Endothelial cell (in vitro differentiated cells): ENCODE measurements around the gene PTPRT. TPM values are rescaled to one million over a fixed set of nuclear protein-coding genes. Genes with fewer than 3 reads are reported as not detected.

Experiments
- DNase-seq: peaks from one replicate; pipeline ENCODE4 v3.0.0; 2021; ENCODE audit warnings: low spot score
- H3K27ac Mint-ChIP-seq: one replicate; pipeline ENCODE4 v1.8.0; 2021; ENCODE audit warnings: mixed read lengths, inconsistent platforms; ENCODE audit not compliant: unreplicated experiment
- H3K27me3 Mint-ChIP-seq: one replicate; pipeline ENCODE4 v1.8.0; 2021; ENCODE audit warnings: mild to moderate bottlenecking, moderate library complexity, mixed read lengths, inconsistent platforms; ENCODE audit not compliant: unreplicated experiment
- H3K36me3 Mint-ChIP-seq: one replicate; pipeline ENCODE4 v1.8.0; 2021; ENCODE audit warnings: mild to moderate bottlenecking, low read depth, mixed read lengths, inconsistent platforms; ENCODE audit not compliant: unreplicated experiment
- H3K4me1 Mint-ChIP-seq: one replicate; pipeline ENCODE4 v1.8.0; 2021; ENCODE audit warnings: mild to moderate bottlenecking, mixed read lengths, inconsistent platforms; ENCODE audit not compliant: unreplicated experiment
- H3K4me3 Mint-ChIP-seq: one replicate; pipeline ENCODE4 v1.8.0; 2021; ENCODE audit warnings: mild to moderate bottlenecking, mixed read lengths, inconsistent platforms; ENCODE audit not compliant: unreplicated experiment
- H3K9me3 Mint-ChIP-seq: one replicate; pipeline ENCODE4 v1.8.0; 2021; ENCODE audit warnings: mixed read lengths, inconsistent platforms; ENCODE audit not compliant: unreplicated experiment
- total RNA-seq: library from RNA; stranded (reverse); fragmentation: NEBNext Ultra II Directional; extraction: Animal tissue kit (Norgen Biotek cat#: 25700); gene quantifications from one replicate; pipeline ENCODE4 v1.2.1, GENCODE V29; 2021; ENCODE audit not compliant: unreplicated experiment
- TF ChIP-seq, protein P1 (sequence below): fragments of 200-600 bp; sonication (generic); IDR thresholded peaks from one replicate; pipeline ENCODE4 v1.5.0; 2021; ENCODE audit warnings: antibody characterized with exemption; ENCODE audit not compliant: unreplicated experiment

The PTPRT gene
- total RNA-seq, 1 donor from 2014 or later: 0.10 TPM

DNA sequence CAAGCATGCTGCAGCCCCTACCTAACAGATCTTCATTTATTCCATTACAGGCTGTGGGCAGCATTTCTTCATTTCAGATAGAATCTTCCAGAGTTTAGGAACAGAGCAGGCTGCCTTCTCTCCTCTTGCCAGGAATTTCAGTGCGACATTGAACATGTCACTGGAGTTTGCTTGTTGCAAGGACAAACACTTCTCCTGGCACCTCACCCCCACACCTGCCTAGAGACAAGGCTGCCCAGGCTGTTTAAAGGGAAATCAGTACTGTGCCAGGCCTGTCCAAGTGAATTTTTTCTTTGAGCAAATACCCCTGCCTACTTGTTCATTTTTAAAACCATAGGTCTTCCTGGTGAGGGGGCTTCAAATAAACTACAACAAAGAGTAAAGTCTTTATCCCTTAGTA lies 594.1 kb downstream of the PTPRT start:
- H3K27ac Mint-ChIP-seq: no peak overlapping the region
- H3K9me3 Mint-ChIP-seq: peaks cover 39% of the 10 kb centered on the region
- TF ChIP-seq, protein P1, sequence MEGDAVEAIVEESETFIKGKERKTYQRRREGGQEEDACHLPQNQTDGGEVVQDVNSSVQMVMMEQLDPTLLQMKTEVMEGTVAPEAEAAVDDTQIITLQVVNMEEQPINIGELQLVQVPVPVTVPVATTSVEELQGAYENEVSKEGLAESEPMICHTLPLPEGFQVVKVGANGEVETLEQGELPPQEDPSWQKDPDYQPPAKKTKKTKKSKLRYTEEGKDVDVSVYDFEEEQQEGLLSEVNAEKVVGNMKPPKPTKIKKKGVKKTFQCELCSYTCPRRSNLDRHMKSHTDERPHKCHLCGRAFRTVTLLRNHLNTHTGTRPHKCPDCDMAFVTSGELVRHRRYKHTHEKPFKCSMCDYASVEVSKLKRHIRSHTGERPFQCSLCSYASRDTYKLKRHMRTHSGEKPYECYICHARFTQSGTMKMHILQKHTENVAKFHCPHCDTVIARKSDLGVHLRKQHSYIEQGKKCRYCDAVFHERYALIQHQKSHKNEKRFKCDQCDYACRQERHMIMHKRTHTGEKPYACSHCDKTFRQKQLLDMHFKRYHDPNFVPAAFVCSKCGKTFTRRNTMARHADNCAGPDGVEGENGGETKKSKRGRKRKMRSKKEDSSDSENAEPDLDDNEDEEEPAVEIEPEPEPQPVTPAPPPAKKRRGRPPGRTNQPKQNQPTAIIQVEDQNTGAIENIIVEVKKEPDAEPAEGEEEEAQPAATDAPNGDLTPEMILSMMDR: no peak
- DNase-seq: no peak
- H3K36me3 Mint-ChIP-seq: peaks cover 4% of the 10 kb centered on the region
- no peak overlapping the region for H3K4me3 Mint-ChIP-seq
- peaks cover 2% of the 10 kb centered on the region for H3K27me3 Mint-ChIP-seq
- H3K4me1 Mint-ChIP-seq: no peaks in the 10 kb centered on the region

DNA sequence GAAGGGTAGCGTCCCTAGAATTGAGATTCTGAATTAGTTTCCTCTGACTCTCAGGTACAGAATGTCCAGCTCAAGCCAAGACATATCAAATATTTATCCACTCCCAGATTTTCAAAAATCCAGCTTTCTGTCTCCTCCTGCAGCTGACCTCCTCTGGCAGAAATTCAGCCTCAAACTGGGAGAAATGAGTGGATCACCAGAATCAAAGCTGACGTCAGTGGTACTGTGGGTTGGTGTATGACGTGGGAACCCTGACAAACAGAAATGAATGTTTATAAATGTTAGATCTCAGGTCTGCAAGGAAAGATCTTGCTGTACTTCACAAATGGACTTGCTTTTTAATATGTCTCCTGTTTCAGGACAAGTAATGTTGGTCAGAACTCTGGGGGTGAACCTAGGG lies 595.0 kb downstream of the PTPRT start:
- H3K36me3 Mint-ChIP-seq: peaks cover 4% of the 10 kb centered on the region
- H3K9me3 Mint-ChIP-seq: peaks cover 37% of the 10 kb centered on the region
- no peak overlapping the region for H3K4me3 Mint-ChIP-seq
- no peak overlapping the region for H3K27ac Mint-ChIP-seq
- TF ChIP-seq, protein P1: no peak
- H3K27me3 Mint-ChIP-seq: peaks cover 2% of the 10 kb centered on the region
- DNase-seq: no peak
- no peaks in the 10 kb centered on the region for H3K4me1 Mint-ChIP-seq

DNA sequence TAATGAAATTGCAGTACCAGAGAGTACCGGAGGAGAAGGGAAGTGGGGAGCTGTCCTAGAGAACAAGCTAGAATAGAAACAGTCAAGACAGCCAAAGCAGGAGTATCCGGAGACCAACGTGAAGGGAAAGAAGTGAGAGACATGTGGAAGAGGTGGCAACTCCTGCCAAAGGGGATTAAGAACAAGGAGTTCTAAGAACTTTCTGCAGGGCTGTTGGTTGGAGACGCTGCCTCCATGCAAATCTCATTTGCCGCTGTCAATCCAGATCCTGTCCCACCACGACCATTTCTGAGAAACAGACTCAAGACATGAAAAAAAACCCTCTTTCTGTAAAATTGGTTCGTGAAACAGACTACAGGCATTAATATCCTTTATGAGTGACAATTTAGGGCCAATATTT lies 595.7 kb downstream of the PTPRT start:
- TF ChIP-seq, protein P1: no peak
- H3K9me3 Mint-ChIP-seq: peaks cover 33% of the 10 kb centered on the region
- no peak overlapping the region for H3K27ac Mint-ChIP-seq
- no peak overlapping the region for H3K4me3 Mint-ChIP-seq
- no peak for DNase-seq
- H3K4me1 Mint-ChIP-seq: no peaks in the 10 kb centered on the region
- H3K36me3 Mint-ChIP-seq: peaks cover 4% of the 10 kb centered on the region
- peaks cover 2% of the 10 kb centered on the region for H3K27me3 Mint-ChIP-seq

DNA sequence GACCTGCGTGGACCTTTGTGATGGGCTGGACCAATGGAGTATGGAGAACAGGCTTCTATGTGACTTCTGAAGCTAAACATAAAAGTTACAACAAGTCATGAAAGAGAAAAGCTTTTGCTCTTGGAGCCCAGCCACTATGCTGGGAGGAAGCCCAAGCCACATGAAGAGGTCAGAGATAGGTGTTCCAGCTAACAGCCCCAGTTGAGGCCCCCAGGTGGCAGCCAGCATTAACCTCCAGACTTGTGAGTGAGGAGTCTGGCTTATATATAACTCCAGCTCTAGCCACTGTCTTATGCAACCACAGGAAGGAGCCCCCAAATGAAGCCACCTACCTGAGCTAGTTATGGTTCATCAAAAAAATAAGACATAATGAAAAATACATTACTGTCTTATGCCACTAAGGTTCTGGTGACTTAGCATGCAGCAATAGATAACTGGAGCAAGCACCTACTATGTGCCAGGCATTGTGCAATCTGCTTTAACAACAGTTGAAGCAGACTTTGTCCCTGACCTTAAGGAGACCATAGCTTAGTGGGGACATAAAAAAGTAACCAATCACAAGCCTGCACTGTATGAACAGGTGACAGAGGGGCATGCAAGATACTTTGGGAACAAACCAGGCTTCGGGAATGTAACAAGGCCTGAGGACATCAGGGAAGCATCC lies 599.6 kb downstream of the PTPRT start:
- H3K4me1 Mint-ChIP-seq: no peaks in the 10 kb centered on the region
- TF ChIP-seq, protein P1: no peak
- peaks cover 26% of the 10 kb centered on the region for H3K9me3 Mint-ChIP-seq
- no peak overlapping the region for H3K4me3 Mint-ChIP-seq
- DNase-seq: no peak
- H3K27me3 Mint-ChIP-seq: no peaks in the 10 kb centered on the region
- H3K27ac Mint-ChIP-seq: no peak overlapping the region
- peaks cover 4% of the 10 kb centered on the region for H3K36me3 Mint-ChIP-seq

DNA sequence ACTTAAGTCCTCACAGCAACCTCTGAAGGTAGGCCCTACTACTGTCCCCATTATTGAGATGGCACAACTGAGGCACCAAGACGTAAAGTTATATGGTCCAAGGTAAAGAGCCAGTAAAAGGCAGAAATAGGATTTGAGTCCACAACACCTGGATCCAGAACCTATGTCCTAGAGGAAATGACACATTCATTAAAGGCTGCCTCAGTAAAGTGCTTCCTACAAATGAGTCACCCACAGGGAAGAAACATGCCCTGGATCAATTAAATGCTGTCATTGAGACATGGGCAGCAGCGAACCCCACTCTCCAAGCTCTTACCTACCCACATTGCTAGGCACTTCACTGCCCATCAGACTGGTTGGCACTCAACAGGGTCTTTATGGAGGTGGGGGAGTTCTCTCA lies 600.9 kb downstream of the PTPRT start:
- TF ChIP-seq, protein P1: no peak
- Mint-ChIP-seq H3K9me3 (peaks cover 30% of the 10 kb centered on the region), H3K4me1 (no peaks in the 10 kb centered on the region), H3K36me3 (peaks cover 9% of the 10 kb centered on the region), H3K4me3 (no peak overlapping the region), H3K27ac (no peak overlapping the region), H3K27me3 (no peaks in the 10 kb centered on the region)
- DNase-seq: no peak
